ENCODE data around the gene GPER1.

GPER1 gene

DNA sequence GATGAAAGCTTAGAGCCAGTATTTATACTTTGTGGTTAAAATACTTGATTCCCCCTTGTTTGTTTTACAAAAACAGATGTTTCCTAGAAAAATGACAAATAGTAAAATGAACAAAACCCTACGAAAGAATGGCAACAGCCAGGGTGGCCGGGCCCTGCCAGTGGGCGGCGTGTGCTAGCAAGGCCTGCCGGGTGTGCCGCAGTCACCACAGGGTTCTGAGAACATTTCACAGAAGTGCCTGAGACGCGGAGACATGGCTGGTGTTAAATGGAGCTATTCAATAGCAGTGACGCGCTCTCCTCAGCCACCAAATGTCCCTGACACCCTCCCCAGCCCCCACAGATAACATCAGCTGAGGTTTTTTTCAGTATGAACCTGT is 29.1 kb upstream of the GPER1 start:
- TF ChIP-seq GATA2 (IDR thresholded peaks at IDR 0.05; ENCODE audit: low read depth, low read length) (no peak), GATA3 (IDR thresholded peaks at IDR 0.05; ENCODE audit: low read depth, low read length) (no peak)

DNA sequence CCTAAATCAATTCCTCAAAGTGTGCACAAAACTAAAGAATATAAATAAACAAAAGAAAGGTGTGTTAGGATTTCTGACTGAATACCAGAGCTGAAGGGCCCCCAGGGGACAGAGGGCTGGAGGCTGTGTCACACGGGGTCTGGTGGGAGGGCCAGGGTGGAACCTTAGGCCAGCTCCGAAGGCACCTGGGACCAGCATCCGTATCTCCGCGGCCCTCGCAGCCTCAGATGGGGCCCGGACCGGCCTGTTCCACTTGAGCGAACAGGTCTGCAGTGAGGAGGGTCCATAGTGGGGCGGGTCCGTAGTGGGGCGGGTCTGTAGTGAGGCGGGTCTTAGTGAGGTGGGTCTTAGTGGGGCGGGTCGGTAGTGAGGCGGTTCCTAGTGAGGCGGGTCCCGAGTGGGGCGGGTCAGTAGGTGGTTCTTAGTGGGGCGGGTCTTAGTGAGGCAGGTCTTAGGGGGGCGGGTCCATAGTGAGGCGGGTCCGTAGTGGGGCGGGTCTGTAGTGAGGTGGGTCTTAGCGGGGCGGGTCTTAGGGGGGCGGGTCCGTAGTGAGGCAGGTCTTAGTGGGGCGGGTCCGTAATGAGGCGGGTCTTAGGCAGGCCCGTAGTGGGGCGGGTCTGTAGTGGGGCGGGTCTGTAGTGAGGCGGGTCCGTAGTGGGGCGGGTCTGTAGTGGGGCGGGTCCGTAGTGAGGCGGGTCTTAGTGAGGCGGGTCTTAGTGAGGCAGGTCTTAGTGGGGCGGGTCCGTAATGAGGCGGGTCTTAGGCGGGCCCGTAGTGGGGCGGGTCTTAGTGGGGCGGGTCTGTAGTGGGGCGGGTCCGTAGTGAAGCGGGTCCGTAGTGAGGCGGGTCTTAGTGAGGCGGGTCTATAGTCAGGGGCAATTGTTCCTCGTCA is 28.5 kb upstream of the GPER1 start:
- no peak for TF ChIP-seq GATA2 (IDR thresholded peaks at IDR 0.05; ENCODE audit: low read depth, low read length)
- TF ChIP-seq GATA3 (IDR thresholded peaks at IDR 0.05; ENCODE audit: low read depth, low read length) = no peak

DNA sequence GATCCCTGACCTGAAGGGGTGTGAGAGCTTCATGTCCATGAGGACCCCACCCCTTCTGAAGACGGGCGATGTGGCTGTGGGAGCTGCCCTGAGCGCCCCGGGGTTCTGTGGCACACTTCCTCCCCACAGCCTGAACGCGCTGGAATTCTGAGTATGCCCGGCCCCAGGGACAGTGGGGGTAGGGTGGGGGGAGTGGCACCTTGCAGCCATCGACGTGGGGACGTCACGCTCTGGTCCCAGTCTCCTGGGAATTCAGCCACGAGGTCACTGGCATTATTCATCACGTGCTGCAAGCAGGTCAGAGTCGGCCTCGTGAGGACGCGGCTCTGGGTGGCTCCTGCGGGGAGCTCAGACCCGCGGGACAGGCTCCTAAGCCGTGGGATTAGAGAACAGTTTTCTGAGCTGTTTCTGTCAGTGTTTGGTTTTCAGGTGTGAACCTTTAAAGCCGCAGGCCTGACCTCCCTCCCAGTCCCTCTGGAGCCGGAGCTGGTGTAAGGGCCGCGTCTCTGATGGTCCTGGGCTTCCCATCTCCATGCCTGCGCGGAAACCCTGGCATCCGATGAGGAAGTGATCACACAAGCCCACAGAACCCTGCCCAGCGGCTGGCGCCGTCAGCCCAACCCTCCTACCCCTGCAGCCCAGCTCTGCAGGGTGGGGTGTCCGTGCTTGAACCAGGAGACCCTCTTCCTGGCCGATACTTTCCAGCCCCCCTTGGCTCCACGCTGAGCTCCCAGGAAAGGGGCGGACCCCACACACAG is 27.4 kb upstream of the GPER1 start:
- no peak for TF ChIP-seq GATA3 (IDR thresholded peaks at IDR 0.05; ENCODE audit: low read depth, low read length)
- no peak for TF ChIP-seq GATA2 (IDR thresholded peaks at IDR 0.05; ENCODE audit: low read depth, low read length)

DNA sequence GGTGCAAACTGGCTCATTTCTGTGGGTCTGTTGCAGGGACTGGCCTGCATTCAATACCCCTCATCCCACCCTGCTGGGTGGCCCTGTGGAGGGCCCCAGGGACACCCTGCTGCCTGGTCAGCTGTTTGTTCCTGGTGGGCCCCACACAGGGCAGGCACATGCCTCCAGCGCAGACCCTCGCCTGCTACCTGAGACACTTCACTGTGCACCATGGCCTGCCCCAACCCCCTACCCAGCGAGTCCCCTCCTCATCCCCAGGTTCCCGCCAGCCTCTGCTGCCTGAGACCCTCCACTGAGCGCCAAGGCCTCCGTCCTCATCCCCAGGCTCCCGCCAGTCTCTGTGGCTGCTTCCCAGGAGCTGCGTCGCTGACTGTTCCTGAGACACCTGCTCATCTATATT is 26.7 kb upstream of the GPER1 start:
- TF ChIP-seq GATA2 (IDR thresholded peaks at IDR 0.05; ENCODE audit: low read depth, low read length) (no peak), GATA3 (IDR thresholded peaks at IDR 0.05; ENCODE audit: low read depth, low read length) (no peak)

DNA sequence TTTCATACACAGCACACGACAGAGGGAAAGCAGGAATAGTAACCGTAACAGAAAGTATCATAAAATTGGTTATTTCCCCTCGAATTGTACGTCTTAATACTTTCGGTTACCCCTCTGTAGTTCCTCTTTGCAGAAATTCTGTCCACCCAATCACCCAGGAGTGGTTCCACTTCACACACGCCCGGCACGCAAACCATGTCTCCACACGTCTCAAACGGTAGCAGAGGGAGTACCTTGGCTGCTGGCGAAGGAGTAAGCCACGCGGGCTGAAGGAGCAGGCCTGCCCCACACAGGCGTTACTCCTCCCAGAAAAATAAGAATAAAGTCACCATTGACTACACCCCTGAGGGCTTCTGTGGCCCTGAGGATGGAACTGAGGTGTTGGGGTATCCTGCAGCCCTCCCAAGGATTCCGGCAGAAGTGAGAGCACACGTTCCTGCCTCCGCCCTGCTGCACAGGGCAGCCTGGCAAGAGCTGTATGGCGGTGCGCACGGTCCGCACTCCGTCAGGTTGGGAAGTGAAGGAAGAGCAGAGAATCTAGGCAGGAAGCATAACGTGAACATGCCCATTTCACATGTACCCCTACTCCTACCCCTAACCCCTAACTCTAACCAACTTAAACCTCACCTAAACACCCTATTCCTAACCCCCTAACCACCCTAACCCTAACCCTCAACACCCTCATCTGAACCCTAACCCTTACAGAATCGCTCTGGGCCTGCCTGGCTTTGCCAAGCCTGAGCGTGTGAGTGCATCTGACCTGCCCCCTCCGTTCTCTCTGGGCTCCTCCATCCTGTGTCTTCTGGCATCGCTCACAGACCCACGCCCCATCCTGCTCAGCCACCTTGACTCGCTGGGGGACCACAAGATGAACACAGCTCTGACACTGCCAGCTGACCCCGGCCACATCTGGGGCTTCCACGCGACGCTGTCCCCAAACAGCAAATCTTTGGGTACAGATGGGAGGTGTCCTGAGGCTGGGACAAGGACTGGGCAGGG is 25.3 kb upstream of the GPER1 start:
- TF ChIP-seq GATA3 (IDR thresholded peaks at IDR 0.05; ENCODE audit: low read depth, low read length) = no peak
- TF ChIP-seq GATA2 (IDR thresholded peaks at IDR 0.05; ENCODE audit: low read depth, low read length) = no peak

DNA sequence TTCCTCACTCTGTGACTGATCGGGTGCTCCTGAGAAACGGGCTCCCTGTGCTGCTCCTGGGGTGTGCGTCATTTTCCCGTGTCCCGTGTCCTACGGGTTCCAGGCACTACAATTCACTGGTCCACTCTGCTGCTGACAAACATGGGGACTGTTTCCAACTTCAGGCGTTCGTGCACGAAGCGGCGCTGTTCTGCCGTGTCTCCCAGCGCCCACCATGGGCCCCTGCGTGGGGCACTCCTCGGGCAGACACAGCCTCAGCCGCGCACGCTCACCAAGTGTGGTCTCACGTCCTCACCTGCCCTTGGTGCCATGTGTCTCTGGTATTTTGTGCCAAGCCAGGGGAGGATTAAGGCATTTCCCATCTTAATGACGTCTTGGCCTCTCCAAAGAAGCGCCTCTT is 24.6 kb upstream of the GPER1 start:
- no peak for TF ChIP-seq GATA3 (IDR thresholded peaks at IDR 0.05; ENCODE audit: low read depth, low read length)

DNA sequence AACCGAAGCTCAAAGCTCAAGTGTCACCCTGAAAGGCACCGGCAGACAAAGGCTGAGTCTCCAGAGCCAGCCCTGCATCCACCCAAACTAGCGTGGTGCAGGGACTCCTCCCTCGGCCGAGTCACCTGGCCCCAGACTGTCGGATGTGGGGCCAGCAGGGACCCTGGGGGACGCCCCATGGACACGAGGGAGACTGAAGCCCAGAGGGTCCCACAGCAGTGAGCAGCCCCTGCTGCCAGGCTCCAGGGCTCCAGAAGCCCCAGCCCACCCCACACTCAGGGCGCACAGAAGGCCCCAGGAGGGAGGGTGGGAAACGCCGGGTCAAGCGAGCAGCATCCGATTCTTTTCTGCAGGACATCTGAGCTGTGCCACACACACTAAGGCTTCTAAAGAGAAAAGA is 23.3 kb upstream of the GPER1 start:
- TF ChIP-seq GATA2 (IDR thresholded peaks at IDR 0.05; ENCODE audit: low read depth, low read length) (no peak), GATA3 (IDR thresholded peaks at IDR 0.05; ENCODE audit: low read depth, low read length) (no peak)

DNA sequence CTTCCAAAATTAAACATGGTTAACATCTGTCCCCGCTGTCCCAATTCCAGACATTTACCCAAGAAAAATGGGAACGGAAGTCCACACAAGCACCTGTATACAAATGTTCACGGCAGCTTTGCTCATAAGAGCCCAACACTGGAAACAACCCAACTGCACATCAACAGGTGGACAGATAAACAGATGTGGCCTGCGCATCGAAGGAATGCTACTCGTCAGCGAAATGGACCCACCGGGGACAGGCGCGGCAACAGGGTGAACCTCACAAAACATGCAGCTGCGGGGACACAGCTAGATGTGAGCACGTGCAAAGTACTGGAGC is 22.7 kb upstream of the GPER1 start:
- TF ChIP-seq GATA3 (IDR thresholded peaks at IDR 0.05; ENCODE audit: low read depth, low read length) = no peak
- no peak for TF ChIP-seq GATA2 (IDR thresholded peaks at IDR 0.05; ENCODE audit: low read depth, low read length)

DNA sequence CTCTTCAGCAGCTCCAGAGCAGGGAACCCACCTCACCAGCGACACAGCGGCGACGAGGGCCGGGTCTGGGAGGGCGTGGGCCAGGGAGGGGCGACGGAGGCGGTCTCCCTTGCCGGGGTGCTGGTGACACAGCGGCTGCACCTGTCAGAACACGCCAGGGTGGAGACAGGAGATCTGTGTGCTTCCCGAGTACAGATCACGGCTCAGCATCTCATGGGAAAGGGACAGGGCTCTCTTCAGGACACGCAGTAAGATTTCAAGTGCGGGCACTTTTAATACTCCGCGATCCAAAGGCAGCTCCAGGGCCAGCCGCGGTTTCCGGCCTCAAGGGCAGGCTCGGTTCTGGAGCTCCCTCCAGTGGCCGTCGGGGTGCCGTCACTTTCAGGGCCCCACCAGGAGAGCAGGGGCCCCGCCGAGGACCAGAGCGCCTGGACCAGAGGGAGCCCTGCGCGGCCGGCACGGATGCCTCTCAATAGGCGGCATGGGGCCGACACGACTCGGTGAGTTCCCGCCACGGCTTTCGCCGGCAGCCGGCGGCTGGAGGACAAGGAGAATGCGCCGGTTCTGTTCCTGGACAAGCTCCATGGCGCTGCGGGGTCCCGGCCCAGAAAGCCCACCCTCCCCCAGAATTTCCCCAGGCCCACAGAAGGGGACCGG is 22.2 kb upstream of the GPER1 start:
- TF ChIP-seq GATA2 (IDR thresholded peaks at IDR 0.05; ENCODE audit: low read depth, low read length) = no peak
- no peak for TF ChIP-seq GATA3 (IDR thresholded peaks at IDR 0.05; ENCODE audit: low read depth, low read length)

DNA sequence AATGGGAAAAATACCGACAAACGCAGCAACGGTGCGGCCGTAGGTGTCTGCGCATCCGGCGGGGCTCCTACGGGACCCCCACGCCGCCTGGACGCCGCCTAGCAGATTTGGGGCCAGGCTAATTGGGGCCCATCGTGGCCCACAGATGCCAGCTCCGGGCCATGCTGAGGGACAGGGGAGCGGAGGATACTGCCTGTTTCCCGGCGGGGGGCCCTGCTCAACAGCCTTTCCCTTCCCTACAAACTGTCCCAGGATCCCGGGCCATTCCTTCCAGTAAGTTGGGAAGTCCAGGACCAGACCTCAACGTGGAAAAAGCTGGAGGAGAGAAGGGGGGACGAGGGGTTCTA is 21.7 kb upstream of the GPER1 start:
- TF ChIP-seq GATA3 (IDR thresholded peaks at IDR 0.05; ENCODE audit: low read depth, low read length) = no peak
- TF ChIP-seq GATA2 (IDR thresholded peaks at IDR 0.05; ENCODE audit: low read depth, low read length) = no peak

DNA sequence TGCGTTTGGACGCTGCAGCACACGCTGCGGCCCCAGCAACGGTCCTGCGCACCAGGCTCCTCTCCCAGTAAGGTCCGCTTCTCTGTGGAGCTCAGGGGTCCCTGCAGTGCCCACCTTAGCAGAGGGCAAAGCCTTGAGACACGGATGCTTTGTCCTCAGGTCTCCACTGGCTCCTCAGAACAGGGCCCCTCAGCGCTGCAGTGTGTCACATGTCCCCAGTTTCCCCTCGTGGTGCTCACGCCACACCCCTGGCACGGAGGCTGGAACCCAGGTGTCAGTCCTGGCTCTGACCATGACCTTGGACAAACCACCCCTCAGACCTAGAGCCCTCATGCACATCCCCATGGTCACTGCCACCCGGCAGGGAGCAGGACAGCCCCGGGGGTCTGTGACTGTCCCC is 19.9 kb upstream of the GPER1 start:
- no peak for TF ChIP-seq GATA3 (IDR thresholded peaks at IDR 0.05; ENCODE audit: low read depth, low read length)
- no peak for TF ChIP-seq GATA2 (IDR thresholded peaks at IDR 0.05; ENCODE audit: low read depth, low read length)

DNA sequence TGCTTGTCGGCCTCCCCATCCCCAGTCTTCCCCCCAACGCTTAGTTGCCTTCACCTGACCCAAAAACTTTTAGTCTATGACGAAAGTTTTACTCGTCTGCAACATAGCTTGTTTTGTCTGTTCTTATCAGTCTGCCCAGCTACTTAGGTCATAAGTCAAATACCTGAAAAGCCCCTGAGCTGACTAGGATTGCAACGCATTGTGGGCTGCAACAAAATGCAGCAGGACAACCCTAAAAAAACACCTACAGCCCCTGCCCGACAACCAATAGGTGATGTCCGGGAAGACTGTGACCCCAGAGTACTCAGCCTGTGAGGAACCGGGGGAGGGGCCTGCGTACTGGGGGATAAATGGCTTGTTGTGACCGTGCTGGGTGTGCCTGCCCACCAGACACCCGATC is 19.3 kb upstream of the GPER1 start:
- TF ChIP-seq GATA2 (IDR thresholded peaks at IDR 0.05; ENCODE audit: low read depth, low read length) (no peak), GATA3 (IDR thresholded peaks at IDR 0.05; ENCODE audit: low read depth, low read length) (no peak)

DNA sequence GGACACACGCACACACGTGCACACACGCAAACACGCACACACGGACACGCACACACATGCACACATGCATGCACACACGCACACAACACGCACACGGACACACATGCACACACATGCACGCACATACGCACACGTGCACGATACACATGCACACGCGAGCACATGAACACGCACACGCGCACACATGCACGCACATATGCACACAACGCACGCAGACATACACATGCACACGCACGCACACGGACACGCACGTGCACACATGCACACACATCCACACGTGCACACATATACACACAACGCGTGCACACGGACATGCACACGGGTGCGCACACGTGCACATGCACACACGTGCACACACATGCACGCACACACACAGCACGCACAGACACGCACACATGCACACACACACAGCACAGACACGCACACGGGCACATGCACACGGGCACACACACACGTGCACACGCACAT is 17.3 kb upstream of the GPER1 start:
- TF ChIP-seq GATA2 (IDR thresholded peaks at IDR 0.05; ENCODE audit: low read depth, low read length) (no peak), GATA3 (IDR thresholded peaks at IDR 0.05; ENCODE audit: low read depth, low read length) (no peak)

Data from SH-SY5Y (cell line).